Skin epidermis (tissue), 12 donors: ENCODE data around the gene SOX6.

Source experiments
- H3K27ac ChIP-seq, 21 experiments: fragments of 200-600 bp; sonication (generic) in 11 of 21; one replicate each; pipeline ENCODE4 v1.5.0; 2020; ENCODE audit warnings: mild to moderate bottlenecking in 3 of 21, inconsistent platforms in 2 of 21, moderate library complexity in 2 of 21
- H3K4me3 ChIP-seq, 7 experiments: fragments of 200-600 bp; sonication (generic) in 2 of 7; one replicate each; pipeline ENCODE4 v1.5.0; 2020; ENCODE audit warnings: inconsistent platforms in 2 of 7, mild to moderate bottlenecking in 2 of 7, moderate library complexity in 1 of 7

SOX6 gene

DNA sequence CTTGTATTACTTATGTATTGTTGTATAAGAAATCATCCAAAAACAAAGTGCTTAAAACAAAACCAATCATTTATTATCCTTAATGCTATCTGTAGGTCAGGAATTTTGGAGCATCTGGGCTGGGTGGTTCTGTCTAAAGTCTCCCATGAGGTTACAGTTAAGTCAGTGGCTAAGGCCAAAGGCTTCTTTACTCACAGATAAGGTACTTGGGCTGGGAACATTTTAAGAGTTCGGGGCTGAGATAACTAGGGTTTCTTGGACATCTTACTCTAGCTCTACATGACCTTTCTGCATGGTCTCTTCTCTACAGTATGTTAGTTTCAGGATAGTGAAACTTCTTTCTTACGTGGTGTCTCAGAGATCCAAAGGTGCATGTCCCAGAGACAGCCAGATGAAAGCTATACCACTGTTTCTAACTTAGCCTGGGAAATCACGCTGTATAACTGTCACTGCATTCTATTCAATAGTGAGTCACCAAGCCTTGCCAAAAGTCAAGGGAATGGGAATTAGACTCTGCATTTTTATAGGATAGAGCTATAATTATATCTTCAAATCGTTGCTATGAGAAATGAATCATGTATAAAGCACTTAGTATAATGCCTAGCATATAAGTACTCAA is 29.6 kb downstream of the SOX6 start:
- Histone ChIP-seq H3K4me3 (no peak overlapping the region), H3K27ac (no peak overlapping the region)

DNA sequence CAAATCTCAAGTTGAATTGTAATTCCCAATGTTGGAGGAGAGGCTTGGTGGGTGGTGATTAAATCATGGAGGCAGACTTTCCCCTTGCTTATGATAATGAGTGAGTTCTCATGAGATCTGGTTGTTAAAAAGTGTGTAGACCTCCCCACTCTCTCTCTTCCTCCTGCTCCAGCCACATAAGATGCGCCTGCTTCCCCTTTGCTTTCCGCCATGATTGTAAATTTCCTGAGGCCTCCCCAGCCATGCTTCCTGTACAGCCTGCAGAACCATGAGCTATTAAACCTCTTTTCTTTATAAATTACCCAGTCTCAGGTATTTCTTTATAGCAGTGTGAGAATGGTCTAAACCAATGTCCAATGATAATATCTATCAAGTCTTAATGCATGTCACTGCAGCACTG is 34.2 kb downstream of the SOX6 start:
- no peak overlapping the region for H3K27ac ChIP-seq
- H3K4me3 ChIP-seq = no peak overlapping the region

DNA sequence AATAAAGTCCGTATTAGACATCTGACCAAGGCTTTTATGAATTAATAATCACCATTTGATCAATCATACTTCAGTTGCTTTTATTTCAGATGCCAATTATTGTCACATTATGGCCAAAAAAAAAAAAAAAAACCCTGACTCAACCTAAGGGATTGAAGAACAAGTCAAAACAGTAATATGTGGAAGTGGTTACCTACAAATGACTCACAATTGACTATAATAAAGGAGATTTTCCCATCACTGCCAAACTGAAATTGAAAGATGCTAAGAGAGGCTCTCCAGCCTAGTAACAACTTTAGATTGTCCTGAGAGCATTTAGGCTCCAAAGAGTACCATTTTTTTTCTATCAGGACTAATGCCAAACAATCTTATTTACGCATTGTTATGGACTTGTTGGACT is 35.2 kb downstream of the SOX6 start:
- no peak overlapping the region for H3K4me3 ChIP-seq

DNA sequence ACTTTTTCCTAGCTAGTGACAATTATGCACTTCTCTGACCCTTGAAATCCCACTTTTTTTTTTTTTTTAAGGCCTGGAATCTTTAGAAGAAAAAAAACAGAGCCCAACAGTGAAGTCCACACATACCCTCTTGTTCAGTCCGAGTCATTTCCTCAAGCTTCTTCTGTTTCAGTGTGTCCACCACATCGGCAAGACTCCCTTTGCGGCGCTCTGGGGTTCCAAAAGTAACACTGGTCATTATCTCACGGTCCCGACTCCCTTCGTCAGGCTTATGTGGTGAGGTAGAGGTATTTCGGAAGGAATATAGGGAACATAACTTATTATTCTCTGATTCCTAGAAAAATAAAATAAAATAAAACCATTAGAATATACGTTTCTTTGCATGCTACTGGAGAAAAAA is 38.0 kb downstream of the SOX6 start:
- no peak overlapping the region for H3K27ac ChIP-seq
- H3K4me3 ChIP-seq = no peak overlapping the region

More for the DNA sequence above, 35.2 kb downstream of the SOX6 start:
- H3K27ac ChIP-seq = no peak overlapping the region

DNA sequence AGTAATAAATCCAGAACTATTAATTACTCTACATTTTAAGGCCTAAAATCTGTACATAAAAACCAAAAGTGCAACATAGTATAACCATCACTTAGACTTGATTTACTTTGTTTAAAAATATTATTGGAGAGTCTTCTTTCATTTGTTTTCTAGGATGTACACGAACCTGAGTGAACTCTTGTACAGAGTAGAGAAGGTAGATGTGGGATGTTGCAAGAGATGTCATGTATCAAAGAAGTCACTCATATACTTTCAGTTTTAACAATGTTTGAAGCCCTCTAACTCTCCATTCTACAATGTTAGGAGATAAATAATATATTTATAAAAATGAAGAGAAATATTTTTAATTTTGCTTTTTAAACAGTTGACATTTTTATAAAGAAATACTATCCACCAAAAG is 38.6 kb downstream of the SOX6 start:
- Histone ChIP-seq H3K4me3 (no peak overlapping the region), H3K27ac (no peak overlapping the region)

DNA sequence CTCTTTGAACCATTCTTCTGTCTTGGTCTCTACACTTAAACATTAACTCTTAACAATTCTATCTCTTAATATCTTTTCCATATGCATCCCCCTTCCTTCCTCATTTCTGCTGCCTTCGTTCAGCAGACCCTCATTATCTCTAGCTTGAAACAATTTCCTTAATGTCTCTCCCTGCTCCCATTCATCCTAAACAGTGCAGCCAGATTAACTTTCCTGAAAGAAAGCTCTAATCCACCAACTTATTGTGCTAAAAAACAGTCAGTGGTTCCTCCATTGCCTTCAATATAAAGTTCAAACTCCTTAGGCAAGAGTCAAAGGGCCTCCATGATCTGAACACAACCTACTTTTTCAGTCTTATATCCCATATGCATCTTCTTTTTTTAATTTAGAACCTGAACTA is 42.5 kb downstream of the SOX6 start:
- Histone ChIP-seq H3K27ac (no peak overlapping the region), H3K4me3 (no peak overlapping the region)

DNA sequence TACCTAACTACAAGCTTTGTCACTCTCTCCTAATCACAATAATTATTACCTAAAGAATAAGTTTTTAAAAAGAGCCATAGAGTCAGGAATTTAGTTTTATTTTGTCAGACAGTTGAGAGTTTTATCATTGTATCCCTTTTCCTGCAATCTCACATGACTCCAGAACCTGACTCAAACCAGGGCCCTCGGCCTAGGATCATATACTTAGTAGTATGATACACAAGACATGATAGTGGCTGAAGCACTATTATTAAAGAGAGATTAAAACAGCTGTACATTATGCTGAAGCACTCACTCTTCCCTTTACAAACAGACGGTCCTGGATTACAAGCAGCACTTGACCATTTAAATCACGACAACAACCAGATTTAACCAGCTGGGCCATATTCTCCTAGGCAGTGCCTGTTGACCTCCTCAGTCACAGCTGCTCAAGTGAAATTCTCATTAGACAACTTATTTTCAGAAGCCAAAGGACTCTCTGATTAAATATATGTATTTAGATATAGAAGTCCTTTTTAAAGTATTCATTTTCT is 44.0 kb downstream of the SOX6 start:
- no peak overlapping the region for H3K4me3 ChIP-seq
- no peak overlapping the region for H3K27ac ChIP-seq

DNA sequence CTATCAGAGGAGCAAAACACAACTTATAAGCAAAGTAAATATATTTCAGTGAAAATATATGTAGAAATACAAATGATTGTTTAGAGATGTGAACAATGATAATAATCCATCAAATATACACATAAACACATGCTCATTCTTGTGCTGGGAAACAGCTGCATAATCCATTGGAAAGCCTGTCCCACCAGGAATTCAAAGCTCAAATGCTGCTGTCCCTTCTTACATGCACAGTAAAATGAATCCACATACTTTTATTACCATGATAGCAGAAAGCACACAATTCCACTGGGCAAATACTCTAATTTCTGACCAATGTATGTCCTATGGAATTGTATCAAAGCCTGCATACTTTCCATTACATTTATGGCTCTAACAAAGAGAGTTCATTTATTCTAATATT is 44.5 kb downstream of the SOX6 start:
- no peak overlapping the region for H3K27ac ChIP-seq

DNA sequence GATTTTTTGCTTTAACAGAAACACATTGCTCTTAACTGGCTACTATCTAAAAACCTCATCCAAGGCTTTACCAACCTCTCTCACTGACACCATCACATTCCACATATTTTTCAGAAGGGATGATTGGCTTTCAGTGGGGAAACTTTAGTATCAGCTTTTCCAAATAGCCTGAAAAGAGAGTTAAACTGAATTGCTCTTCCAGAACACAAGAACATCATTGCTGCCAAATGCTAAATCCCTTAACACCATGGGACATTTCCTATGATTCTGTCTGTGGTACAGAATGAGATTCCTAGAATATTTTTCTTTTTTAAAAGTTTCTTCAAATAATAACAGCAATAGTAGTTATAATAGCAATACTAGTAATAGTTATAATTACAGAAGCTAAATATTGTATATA is 45.4 kb downstream of the SOX6 start:
- Histone ChIP-seq H3K27ac (no peak overlapping the region), H3K4me3 (no peak overlapping the region)

More for the DNA sequence above, 44.5 kb downstream of the SOX6 start:
- no peak overlapping the region for H3K4me3 ChIP-seq

DNA sequence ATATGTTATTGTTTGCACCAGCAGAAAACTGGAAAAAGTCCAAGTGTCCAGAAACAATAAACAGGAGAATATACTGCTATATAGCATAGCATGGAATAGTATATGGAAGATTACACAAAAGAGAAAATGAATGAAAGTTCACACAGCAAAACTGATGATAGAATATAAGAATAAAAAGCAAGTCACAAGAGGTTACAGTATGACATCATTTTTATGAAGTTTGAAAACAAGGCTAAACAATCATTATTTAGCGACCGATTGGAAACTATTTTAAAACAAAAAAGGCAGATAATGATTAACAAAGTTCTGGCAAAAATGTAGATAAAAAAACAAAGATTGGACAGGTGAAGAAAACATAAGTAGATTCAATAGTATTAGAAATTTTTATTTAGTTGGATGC is 47.1 kb downstream of the SOX6 start:
- Histone ChIP-seq H3K4me3 (no peak overlapping the region), H3K27ac (no peak overlapping the region)

DNA sequence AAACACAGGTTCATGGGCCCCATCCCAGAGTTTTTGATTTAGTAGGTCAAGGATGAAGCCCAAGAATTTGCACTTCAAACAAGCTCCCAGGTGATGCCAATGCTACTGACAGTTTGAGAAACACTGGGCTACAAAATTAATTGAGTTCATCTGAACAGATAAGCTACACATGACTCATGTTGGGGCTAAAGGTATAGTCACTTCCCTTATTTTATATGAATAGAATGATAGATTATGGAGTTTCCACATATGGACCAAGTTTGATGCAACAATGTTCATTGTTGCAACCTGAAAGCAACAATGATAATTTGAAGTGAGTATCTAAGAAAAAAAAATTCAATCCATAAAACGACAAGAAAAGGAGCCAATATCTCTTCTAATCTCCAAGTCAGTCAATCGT is 54.9 kb downstream of the SOX6 start:
- Histone ChIP-seq H3K4me3 (no peak overlapping the region), H3K27ac (no peak overlapping the region)

DNA sequence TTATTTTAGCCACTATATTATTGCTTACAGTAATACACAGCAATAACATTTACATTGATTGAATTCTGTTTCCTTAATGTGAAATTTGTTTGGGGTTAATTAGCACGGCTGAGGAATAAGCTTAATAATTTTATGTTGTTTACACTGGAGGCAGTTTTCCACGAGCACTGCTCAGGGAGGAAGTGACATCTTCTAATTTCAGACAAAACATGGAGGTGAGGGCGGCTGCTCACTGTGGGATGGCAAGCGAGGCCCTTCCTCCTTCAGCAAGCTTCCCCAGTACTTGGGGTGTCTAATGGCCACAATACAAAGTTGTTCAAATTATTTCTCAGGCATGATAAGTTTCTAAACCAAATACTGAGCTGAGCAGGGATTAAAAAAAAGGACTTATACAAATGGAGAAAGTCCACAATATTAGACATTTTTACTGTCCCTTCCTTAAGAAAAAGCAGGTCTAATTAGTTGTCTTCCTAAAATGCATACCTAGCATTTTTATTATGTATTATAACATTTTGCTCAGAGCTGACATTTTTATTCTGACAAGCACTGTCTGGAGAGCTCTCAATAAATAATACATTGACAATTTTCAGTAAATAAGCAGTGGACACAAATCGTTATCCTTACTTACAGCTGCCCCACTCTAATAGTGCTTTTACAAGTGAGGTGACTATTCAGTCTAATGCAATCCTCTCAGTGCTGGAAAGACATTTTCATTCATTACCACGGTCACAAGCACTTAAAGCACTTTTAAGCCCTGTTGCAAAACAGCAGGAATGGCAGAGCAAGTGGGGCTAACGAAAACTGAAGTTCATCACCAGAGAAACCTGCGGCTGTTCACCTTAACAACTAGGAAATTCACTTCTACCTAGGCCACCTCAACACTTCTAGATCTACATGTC is 56.2 kb downstream of the SOX6 start:
- Histone ChIP-seq H3K27ac (no peak overlapping the region), H3K4me3 (no peak overlapping the region)

DNA sequence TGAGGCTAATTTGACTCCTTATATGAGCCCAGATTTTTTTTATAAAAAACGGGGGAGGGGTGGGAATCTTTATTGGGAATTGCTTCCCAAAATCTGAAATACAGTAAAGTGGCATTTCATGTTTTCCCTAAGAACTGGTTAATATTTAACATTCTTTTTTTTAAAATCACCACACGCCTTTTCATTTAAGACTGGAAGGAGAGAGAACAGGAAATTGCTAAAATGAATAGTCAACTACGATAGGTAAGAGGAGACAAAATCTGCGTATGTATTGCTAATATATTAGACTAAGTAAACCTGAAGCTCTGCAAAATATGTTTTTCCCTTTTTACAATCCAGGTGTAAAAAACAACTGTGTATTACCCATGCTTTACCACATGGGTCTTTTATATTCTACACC is 57.0 kb downstream of the SOX6 start:
- no peak overlapping the region for H3K27ac ChIP-seq
- H3K4me3 ChIP-seq = no peak overlapping the region

DNA sequence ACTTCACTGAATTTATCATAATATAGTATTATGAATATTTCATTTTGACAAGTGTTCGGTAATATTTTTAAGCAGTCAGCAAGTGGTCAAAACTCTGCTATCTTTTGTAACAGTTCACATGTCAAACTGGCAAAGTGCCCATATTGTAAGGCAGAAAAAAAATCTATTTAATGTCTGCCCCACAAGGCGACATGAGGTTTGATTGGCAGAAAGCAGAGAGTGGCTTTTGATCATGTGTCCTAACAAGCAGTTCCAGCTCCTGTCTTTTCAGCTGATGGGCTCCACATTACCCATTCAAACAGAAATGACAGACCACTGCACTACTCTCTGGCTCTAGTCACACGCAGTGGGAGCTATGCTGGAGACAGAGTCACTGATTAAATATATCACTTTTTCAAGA is 59.0 kb downstream of the SOX6 start:
- Histone ChIP-seq H3K27ac (no peak overlapping the region), H3K4me3 (no peak overlapping the region)

DNA sequence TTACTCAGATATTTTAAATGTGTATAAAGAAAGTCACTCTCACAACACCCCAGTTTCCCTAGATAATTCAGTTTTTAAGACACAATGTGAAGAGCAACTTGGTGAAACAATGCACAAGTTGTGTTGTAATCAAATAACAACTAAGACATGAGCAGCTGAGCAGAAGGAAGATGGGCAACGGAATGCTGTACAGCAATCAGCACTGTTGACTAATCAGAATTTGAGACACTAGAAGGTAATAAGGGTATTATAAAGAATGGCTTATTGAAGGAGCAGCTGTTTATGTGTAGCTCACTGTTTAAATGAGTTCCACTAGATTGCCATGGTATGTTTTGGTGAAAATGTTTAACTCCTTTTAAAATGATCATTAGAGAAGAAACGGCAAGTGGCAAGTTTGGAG is 60.1 kb downstream of the SOX6 start:
- Histone ChIP-seq H3K4me3 (no peak overlapping the region), H3K27ac (no peak overlapping the region)

DNA sequence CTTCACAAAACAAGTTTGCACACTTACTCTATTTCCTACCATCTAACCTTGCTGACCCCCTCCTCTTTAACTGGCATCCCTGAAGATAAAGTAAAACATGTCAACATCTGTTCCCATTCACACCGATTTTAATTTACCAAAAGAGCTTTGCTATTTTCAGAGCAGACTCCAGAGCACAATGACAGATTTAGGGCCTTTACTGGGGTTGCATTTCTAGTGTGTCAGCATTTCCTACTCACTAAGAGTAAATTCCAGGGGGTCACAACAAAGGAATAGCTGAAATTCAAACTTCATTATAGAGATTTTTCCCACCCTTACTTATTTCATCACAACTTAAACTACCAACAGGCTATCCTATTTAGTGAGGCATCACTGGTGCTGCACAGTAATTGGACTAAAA is 60.8 kb downstream of the SOX6 start:
- H3K4me3 ChIP-seq = no peak overlapping the region
- H3K27ac ChIP-seq = no peak overlapping the region

DNA sequence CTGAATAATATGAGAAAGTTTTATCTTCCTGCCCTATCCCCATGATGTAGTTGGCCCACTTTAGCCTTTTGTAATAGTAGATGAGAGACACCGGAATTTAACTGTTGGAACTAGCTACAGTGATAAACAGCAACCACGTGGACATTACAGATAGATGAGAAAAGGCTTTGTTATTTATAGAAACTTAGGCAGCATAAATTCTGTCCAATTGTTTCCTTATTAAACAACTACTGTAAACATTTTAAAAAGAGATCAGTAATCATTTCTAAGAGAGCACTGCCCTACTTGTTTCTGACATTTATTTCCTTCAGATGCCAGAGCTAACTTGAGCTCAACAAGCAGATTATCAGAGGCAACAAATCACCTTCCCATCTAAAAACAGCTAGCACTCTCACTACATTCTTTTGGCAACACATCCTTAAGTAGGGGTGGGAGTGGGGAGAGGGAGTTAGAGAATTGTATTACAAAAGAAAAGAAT is 63.1 kb downstream of the SOX6 start:
- no peak overlapping the region for H3K4me3 ChIP-seq
- no peak overlapping the region for H3K27ac ChIP-seq

DNA sequence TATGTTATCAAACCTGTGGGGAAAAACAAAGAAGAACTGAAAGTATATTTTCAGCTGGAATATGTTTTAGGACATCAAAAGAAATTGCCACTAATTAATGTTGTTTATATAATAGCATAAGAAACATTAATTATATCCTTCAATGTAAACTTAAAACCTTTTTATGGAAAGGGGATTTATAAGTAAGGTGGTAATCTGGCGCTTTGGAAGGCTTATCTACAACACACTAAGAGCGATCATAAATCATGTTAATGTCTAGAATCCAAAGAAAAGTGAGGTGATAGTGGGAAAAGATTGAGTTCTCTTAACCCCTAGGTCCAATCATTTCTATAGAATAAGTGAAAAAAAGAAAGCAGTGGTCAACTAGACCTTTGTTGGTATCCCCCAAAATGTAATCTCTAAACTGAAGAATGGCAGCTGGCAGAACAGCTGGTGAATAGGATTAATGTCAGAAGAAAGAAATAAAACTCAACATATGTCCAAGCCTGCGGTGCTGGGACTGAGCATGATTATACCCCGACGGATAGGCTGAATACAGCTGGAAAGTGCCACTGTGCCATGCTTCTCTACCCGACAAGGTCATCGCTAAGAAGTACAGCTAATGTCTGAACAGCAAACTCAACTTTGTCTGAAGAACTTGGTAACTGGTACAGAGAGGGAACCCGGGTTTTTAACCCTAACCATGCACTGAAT is 64.0 kb downstream of the SOX6 start:
- Histone ChIP-seq H3K27ac (no peak overlapping the region), H3K4me3 (no peak overlapping the region)

DNA sequence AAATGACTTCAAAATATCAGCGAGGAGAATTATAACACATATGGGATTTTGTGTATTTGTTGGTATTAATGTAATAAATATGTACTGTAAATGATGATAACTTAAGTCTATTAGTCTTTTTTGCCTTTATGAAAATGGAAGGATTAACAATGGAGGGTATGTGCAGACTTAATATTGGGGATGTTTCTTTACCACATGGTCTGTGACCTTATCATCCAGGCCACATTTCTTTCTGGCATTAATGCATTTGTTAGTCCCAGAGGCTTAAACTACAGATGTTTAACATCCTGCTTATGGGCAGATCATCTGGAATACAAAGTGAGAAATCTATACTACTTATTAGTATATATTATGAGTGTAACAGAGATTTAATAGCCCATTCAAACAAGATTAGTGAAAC is 64.6 kb downstream of the SOX6 start:
- no peak overlapping the region for H3K27ac ChIP-seq
- no peak overlapping the region for H3K4me3 ChIP-seq

DNA sequence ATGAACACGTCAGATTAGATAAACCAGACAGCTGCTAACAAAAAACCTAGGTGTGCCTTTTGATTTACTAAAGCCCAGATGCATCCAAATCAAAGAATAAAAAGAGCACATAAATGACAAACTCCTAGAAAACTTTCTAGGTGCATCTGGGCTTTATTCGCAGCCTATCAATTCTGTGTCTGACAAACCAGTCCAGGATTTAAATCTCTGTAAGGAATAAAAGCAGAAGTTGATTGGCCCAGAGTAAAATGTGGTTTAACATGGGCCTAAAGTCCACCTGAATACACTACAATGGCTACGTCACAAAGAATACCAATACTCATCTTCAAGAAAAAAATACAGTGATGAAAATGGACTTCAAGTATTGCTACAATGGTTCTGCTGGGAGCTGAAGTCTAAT is 66.8 kb downstream of the SOX6 start:
- H3K4me3 ChIP-seq = no peak overlapping the region
- no peak overlapping the region for H3K27ac ChIP-seq
